Glutamatergic neuron (in vitro differentiated cells): ENCODE results near the gene TCEA2. TPM values are rescaled to one million over a fixed set of nuclear protein-coding genes. Genes with fewer than 3 reads are reported as not detected.

Experiments
- DNase-seq: peaks from one replicate; pipeline ENCODE4 v3.0.0; 2022
- H3K27ac Mint-ChIP-seq: one replicate; pipeline ENCODE4 v1.8.0; 2020; ENCODE audit warnings: mild to moderate bottlenecking, mixed read lengths, inconsistent platforms; ENCODE audit not compliant: unreplicated experiment
- H3K27me3 Mint-ChIP-seq: one replicate; pipeline ENCODE4 v1.8.0; 2020; ENCODE audit warnings: mild to moderate bottlenecking, moderate library complexity, mixed read lengths, inconsistent platforms; ENCODE audit not compliant: unreplicated experiment
- H3K36me3 Mint-ChIP-seq: one replicate; pipeline ENCODE4 v1.8.0; 2020; ENCODE audit warnings: mild to moderate bottlenecking, mixed read lengths, inconsistent platforms; ENCODE audit not compliant: unreplicated experiment
- H3K4me1 Mint-ChIP-seq: one replicate; pipeline ENCODE4 v1.8.0; 2020; ENCODE audit warnings: mild to moderate bottlenecking, low read depth, mixed read lengths, inconsistent platforms; ENCODE audit not compliant: unreplicated experiment
- H3K4me3 Mint-ChIP-seq: one replicate; pipeline ENCODE4 v1.8.0; 2020; ENCODE audit warnings: mild to moderate bottlenecking, mixed read lengths, inconsistent platforms; ENCODE audit not compliant: unreplicated experiment
- H3K9me3 Mint-ChIP-seq: one replicate; pipeline ENCODE4 v1.8.0; 2020; ENCODE audit warnings: mild to moderate bottlenecking, moderate library complexity, mixed read lengths, inconsistent platforms; ENCODE audit not compliant: unreplicated experiment
- total RNA-seq: library from RNA; stranded (reverse); fragmentation: NEBNext Ultra II Directional; extraction: Animal tissue kit (Norgen Biotek cat#: 25700); gene quantifications from one replicate; pipeline ENCODE4 v1.2.1, GENCODE V29; 2021; ENCODE audit not compliant: unreplicated experiment
- TF ChIP-seq, protein P1 (sequence below): fragments of 200-600 bp; sonication (generic); IDR thresholded peaks from one replicate; pipeline ENCODE4 v1.5.0; 2021; ENCODE audit not compliant: partially characterized antibody, unreplicated experiment

TCEA2 gene
- total RNA-seq, 1 donor from 2014 or later, result 102 TPM

DNA sequence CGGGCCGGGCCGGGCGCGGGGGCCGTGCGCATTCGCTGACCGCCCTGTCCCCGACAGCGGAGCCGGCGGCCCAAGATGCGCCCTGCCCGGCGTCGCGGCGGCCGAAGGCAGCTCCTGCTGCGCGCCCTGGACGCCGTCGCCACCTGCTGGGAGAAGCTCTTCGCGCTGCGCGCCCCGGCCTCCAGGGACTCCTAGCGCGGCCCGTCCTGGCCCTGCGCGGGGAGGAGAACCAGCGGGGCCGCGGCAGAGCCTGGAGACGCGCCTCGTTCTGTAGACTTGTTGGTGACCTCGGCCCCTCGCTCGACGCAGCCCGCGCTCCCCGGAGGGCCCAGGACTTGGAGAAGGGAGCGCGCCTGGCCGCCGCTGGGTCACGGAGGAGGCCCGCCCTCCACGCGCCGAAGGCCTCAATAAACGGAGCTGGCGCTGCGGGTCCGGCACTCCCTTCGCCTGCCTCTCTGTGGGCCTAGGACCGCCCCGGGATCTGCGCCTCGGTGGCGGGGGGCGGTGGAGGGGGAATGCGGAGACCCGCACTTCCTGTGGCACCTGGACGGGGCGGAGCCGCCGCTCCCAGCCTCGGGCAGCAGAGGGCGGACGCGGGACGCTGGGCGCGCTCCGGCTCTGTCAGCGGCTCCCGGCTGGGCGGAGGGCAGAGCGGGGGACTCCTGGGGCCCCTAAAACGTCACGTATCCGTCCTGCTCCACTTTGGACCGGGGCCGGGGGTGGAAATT lies 24.3 kb upstream of the TCEA2 start:
- Mint-ChIP-seq H3K9me3 (peaks cover 14% of the 10 kb centered on the region), H3K4me1 (peaks cover 25% of the 10 kb centered on the region), H3K4me3 (no peak overlapping the region), H3K27me3 (peaks cover 13% of the 10 kb centered on the region), H3K27ac (no peak overlapping the region), H3K36me3 (no peaks in the 10 kb centered on the region)
- peak; percentile 89 for DNase-seq
- TF ChIP-seq, protein P1, sequence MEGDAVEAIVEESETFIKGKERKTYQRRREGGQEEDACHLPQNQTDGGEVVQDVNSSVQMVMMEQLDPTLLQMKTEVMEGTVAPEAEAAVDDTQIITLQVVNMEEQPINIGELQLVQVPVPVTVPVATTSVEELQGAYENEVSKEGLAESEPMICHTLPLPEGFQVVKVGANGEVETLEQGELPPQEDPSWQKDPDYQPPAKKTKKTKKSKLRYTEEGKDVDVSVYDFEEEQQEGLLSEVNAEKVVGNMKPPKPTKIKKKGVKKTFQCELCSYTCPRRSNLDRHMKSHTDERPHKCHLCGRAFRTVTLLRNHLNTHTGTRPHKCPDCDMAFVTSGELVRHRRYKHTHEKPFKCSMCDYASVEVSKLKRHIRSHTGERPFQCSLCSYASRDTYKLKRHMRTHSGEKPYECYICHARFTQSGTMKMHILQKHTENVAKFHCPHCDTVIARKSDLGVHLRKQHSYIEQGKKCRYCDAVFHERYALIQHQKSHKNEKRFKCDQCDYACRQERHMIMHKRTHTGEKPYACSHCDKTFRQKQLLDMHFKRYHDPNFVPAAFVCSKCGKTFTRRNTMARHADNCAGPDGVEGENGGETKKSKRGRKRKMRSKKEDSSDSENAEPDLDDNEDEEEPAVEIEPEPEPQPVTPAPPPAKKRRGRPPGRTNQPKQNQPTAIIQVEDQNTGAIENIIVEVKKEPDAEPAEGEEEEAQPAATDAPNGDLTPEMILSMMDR, result peak; percentile 72

DNA sequence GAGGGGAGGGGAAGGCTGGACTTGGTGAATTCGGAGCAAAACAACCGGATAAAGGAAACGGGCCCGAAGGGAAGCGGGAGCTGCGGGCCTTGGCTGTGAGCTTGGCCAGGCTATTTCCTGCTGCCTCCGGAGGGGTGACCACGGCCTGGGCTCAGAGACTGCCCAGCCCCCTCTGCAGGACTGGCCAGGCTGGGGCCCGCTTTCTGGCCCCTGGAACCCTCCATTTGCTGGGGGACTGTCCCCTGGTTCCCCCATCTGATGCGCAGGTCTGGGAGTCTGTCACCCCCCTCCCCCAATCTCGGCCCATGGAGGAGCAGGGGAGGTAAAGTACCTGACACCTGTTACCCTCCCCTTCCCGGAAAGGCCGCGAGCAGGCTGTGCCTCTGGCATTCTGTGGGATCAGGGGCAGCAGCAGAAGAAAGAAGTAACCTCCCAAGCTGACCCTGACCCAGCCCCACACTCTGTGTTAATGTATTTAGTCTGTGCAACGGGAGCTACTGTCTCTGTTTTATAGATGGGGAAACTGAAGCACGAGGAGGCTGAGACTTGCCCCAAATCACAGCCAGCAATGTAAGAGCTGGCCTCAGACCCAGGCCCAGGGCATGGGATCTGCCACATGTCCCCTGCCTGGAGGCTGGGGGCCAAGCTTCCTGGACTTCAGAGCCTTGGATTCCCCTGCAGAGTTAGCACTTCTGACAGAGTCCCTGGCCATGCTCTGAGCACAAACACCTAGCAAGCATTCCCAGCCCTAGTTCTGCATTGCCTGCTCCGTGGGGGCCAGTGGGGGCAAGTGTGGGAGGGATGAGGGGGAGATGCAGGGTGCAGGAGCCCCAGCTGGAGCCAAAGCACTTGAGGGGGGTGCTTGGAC lies 23.5 kb upstream of the TCEA2 start:
- TF ChIP-seq, protein P1, result no peak
- Mint-ChIP-seq H3K9me3 (peaks cover 11% of the 10 kb centered on the region), H3K4me3 (no peak overlapping the region), H3K36me3 (no peaks in the 10 kb centered on the region), H3K27me3 (peaks cover 17% of the 10 kb centered on the region), H3K4me1 (peaks cover 24% of the 10 kb centered on the region), H3K27ac (peak overlapping the region; percentile 28)
- no peak for DNase-seq

DNA sequence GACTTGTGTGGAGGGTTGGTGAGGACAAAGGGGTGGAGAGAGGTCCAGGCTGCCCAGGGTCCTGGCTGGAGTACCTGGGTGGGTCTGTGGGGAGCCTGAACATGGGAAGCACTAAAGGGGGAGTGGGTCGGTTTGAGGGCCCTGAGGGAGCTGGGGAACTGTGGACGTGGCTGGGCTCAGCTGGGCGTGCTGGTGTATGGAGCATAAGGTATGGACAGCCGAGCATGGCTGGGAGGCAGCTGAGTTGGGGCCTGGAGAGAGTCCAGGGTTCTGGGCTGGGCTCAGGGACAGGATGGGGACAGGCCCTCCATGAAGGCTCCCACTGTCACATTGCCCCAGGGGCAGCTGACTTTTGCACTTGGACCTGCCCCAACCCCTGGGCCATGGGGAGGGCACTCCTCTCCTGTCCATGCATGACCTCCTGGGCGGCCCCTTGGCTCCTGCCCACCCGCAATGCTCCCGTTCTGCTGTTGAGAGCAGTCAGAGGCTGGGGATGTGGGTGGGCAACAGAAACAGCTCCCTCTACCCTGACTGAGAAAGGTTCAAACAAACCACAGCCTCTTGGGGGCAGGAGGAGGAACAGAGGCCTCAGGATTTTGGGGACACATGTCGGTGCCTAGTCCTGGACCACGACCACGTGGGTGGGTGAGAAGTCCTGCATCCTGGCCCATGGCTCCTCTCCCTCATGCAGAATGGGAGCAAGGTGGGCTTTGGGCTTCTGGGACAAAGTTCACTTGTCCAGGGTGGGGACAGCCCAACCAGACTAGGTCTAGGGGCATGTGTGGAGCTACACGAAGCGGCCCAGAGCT lies 22.6 kb upstream of the TCEA2 start:
- TF ChIP-seq, protein P1, result no peak
- H3K27me3 Mint-ChIP-seq, result peaks cover 16% of the 10 kb centered on the region
- DNase-seq, result no peak
- H3K36me3 Mint-ChIP-seq, result no peaks in the 10 kb centered on the region
- H3K4me1 Mint-ChIP-seq, result peaks cover 20% of the 10 kb centered on the region
- peaks cover 9% of the 10 kb centered on the region for H3K9me3 Mint-ChIP-seq
- H3K27ac Mint-ChIP-seq, result no peak overlapping the region
- peak overlapping the region; percentile 5 for H3K4me3 Mint-ChIP-seq

DNA sequence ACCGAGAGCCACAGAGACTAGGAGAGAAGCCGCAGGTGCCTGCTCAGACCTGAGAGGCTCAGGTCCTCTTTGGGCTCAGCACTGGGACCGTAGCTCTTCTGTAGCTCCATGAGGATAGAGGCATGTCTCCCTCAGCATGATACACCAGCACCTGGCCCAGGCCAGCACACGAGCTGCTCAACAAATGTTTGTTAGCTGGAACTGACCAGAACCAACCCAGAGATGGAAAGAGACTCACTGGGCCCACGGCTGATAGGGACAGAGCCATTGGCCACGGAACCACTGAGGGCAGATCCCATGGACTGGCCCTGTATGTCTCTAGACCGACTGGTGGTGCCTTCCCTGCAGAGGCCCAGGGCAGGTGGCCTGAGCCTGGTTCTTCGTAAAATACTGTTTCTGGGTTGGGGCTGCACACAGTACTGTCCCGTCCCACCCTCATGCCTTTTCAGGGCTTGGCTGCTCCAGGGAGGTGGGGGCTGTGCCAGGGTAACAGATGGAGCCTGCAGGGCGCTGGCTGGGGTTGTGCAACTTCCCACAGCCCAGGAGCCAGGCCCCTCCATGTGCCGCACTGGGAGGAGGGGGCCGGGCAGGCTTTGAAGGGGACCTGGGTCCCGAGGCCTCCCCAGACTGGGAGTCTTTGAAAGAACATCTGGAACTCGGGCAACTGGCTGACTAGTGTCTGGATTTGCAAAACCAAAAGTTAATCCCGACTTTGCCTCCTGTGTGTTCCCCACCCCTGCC lies 21.8 kb upstream of the TCEA2 start:
- no peaks in the 10 kb centered on the region for H3K36me3 Mint-ChIP-seq
- peaks cover 20% of the 10 kb centered on the region for H3K27me3 Mint-ChIP-seq
- H3K27ac Mint-ChIP-seq, result no peak overlapping the region
- DNase-seq, result no peak
- TF ChIP-seq, protein P1, result no peak
- H3K4me1 Mint-ChIP-seq, result peaks cover 23% of the 10 kb centered on the region
- peaks cover 9% of the 10 kb centered on the region for H3K9me3 Mint-ChIP-seq
- no peak overlapping the region for H3K4me3 Mint-ChIP-seq
